GM18519 (cell line): ENCODE results near the gene NUBP2.
"Not testable (repeated sequence)": the region's sequence is repeated elsewhere in the genome, so short reads cannot be mapped to it uniquely, and the experiment has no call there.

Source experiments
- ATAC-seq: cut with Tn5 transposase; IDR thresholded peaks from one replicate; pipeline ENCODE4 v1.9.1; 2021; ENCODE audit warnings: mild to moderate bottlenecking, moderate library complexity; ENCODE audit not compliant: unreplicated experiment, low FRiP score

The NUBP2 gene

DNA sequence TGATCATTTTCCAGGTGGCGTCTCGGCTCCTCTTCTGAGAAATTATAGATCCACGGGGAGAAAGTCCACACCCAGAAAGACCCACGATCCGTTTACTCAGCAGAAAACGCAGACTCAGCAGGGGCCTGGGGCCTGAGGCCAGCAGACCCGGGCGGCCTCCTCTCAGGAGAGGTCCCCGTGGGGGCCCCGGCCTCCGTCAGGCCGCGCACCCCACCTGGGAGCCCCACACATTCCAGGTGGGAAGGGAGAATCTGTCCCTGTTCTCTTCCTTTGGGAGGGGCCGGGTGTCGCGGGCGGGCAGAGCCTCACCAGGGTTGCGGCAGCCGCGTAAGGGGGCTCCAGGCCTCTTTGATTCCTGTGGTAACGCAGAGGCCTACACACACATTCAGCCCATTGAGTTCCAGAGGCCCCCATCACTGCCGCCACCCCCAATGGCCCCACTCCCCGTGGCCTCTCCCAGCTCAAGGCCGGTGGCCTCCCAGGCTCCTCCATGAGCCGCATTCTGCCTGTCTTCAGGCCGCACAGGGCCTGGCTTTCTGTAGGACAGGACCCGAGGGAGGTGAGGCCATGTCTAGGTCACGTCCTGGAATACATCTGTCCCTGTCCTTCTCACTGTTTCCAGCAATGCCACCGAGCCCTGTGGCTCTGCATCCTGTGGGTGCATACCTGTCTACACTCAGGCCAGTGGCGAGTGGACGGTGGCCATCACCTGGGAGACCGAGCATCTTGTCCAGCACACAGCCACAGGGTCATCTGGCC is 12.3 kb downstream of the NUBP2 start:
- ATAC-seq: no peak

DNA sequence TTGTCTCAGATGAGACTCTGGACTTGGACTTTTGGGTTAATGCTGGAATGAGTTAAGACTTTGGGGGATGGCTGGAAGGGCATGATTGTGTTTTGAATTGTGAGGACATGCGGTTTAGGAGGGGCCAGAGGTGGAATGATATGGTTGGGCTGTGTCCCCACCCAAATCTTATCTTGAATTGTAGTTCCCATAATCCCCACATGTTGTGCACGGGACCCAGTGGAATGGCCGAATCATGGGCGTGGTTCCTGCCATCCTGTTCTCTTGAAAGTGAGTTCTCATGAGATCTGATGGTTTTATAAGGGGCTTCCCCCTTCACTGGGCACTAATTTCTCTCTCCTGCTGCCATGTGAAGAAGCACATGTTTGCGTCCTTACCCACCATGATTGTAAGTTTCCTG is 16.5 kb downstream of the NUBP2 start:
- not testable (repeated sequence) for ATAC-seq

DNA sequence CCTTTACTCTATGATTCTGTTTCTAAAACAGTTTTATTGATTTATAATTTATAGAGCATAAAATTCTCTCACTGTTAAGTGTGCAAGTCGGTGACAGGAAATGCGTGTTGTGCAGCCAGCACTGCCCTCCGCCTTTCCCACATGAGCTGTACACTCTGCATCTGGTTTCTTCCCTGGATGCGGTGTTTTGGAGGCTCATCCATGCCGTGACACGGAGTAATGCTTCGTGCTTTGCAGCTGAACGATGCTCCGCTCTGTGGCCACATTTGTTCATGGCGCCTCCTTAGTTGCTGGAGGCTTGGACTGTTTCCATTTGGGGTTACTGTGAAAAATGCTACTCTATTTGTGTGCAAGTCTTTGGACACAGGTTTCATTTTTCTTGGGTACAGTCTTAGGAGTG is 17.9 kb downstream of the NUBP2 start:
- ATAC-seq: no peak

DNA sequence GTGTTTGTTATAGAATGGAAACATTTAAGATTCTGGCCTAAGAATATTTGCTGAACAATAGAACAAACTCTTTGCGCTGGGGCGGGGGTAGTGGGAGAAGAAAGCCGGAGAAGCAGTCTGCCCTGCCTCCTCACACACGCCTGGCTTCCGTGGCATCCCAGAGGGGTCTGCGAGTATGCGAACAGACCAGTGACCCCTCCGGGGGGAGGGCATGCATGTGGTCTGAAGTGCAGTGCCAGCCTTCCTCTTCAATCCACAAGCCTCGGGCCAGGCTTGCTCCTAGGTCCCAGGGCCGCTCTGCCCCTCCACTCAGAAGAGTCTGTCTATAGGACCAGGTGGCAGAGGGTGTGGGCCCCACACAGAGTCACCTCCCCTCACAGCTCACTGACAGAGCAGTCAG is 24.9 kb downstream of the NUBP2 start:
- no peak for ATAC-seq

DNA sequence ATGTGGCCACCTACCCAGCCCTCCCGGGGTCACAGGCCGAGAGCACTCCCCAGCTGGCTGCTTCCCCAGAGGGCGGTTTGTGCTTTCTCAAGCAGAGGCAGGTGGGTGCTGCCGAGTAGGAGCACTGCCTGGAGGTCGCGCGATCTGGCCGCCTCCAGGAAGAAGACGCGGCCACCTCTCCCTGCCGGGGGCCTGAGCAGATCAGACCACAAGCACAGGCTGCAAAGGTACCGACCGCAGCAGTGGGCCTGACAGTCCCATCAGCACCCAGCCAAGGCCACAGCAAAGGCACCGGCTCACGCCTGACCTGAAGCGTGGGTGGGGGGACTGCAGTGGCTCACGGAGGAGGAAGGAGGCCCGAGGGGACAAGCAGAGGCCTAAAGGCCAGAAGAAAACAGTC is 25.9 kb downstream of the NUBP2 start:
- no peak for ATAC-seq

DNA sequence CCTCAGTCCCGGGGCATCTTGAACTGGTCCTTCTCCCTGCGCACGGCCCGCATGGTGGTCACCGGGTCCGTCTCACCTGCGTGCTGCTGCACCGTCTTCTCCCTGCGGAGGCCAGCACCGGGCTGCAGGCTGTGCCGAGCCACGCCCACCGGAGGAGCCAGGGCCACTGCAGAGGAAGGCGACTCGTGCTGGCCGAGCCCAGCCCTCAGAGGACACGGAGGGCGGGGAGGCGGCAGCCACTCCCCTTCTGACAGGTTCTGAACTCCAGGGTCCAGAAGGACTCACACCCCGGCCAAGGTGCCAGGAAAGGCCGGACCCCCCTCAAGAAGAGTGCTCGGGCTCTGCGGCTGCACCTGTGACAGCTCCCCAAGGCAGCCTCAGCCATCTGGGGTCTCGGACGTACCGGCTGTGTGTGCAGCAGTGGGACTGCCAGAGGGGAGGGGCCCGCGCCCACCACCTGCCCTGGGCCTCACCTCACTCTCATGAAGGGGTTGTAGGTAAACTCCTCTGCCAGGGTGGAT is 26.6 kb downstream of the NUBP2 start:
- ATAC-seq: no peak

DNA sequence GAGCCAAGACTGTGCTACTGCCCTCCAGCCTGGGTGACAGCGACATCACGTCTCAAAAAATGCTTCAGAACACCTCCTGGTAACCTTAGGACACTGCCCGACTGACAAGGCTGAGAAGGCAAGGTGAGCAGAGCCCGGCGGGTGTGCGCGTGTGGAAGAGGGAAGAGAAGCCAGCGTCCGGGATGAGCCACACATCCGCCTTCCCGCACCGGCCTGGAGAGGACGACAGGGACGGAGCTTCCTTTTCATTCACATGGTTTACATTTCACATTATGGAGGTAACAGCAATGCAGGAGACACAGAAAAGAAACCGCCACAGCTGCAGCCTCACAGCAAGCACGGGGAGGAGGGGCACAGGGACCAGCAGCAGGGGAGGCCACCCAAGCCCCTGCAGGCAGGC is 27.3 kb downstream of the NUBP2 start:
- no peak for ATAC-seq

DNA sequence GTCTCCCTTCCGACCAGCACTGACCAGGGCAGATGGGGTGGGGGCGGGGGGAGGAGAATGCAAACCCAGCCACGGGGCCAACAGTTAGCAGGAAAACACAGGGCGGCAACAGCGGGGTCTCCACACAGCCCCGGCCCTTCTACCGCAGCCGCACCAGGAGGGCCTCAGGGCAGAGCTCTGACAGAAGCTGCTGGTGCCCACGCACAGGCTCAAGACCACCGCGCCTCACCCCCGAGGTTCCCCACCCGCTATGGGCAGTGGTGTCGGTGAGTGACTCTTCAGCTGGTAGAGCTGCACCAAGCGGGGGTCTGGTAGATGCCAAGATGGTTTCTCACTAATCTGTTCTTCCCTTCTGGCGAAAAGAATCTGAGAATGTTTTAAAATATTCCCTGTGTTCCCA is 27.8 kb downstream of the NUBP2 start:
- no peak for ATAC-seq

DNA sequence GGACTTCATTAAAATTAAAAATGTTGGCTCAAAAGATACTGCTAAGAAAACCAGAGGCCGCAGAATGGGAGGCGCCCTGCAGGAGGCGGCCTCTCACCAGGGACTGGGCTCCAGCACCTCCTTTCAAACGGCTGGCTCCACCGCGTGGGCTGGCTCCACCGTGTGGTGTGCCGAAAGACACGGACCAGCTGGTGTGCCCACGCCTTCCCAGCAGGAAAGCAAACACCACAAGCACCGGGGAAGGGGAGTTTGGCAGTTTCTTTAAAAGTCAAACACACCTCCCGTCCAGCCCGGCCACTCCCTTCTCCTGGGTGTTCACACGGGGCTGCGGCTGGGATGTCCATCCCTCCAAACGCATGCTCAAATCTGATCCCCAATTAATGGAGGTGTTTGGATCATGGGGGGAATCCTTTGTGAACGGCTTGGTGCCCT is 30.0 kb downstream of the NUBP2 start:
- no peak for ATAC-seq

DNA sequence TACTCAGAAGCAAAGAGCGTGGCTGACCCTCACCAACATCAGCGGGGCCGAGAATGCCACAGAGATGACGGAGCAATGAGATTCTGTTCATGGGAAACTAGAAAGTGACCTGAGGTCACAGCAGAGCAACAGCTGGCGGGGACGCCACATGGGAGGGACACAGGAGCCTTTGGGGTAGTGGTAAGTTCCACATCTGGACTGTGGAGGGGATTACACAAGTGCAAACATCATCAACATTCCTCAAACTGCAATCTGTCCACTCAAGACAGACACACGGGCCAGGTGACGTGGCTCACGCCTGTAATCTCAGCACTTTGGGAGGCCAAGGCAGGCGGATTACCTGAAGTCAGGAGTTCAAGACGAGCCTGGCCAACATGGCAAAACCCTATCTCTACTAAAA is 32.7 kb downstream of the NUBP2 start:
- no peak for ATAC-seq

DNA sequence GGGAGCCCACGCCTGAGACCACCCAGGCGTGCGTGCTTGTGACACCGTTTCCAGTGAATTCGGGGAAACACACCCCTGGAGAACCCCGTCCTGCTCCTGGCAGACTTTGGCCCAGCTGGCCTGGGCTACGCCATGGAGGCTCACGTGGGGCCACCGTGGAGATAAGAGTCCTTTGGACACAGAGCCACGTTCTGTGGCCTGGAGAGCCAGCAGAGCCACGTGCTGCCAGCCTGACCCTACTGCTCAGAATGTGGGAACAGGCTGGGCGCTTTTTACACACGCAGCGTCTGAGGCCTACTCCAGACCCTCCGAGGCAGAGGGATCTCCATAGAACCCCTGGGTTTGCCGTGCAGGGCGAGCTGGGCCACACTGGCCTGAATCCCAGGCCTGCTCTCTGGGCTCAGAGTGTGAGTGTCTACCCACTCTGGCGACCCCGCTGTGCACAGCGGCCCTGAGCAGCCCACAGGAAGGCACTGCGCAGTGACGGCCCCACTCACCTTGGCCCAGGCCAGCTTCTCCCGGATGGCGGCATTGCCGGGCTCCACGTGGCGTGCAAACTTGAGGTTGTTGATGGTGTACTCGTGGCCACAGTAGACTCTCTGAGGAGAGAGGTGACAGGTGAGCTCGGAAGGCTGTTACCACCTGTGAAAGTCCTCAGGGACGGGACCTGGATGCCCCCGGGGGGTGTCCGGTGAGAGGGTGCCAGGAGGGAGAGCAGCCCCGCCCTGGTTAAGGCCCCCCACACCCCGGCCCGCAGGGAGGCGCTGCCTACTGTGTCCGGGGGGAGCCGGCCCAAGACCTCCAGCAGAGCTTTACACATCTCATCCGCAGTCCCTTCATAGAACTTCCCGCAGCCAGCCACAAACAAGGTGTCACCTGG is 33.9 kb downstream of the NUBP2 start:
- ATAC-seq: no peak

DNA sequence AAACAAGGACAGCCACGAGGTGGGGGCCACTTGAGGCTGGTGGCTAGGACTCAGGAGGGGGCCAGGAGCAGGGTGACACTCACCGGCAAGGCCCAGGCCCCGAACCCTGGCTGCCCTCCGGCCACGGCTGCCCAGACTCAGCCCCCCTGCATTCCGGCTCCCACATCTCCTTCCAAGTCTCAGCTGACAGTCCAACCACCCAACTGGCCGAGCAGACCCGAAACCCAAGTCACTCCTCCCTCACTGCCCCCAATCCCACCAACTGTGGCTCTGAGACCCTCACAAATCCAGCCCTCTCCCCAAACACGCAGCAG is 34.5 kb downstream of the NUBP2 start:
- ATAC-seq: no peak

DNA sequence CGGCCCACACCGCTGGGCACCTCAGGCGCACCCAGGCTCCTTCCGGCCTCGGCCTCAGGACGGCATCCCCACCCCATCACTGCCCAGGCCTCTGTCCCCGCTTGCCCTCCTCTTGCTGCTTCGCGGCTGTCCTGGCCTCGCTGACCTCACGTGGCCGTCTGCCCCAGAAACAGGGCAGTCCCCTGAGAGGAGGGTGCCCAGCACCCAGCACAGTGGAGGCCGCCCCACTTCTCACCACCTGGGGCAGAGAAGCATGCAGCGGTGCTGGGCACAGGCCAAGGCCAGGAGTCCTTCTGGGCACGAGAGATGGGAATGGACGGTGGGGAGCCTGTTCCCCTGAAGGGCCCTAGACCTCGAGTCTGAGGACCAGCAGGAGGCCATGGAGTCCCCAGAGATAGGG is 35.0 kb downstream of the NUBP2 start:
- ATAC-seq: no peak

DNA sequence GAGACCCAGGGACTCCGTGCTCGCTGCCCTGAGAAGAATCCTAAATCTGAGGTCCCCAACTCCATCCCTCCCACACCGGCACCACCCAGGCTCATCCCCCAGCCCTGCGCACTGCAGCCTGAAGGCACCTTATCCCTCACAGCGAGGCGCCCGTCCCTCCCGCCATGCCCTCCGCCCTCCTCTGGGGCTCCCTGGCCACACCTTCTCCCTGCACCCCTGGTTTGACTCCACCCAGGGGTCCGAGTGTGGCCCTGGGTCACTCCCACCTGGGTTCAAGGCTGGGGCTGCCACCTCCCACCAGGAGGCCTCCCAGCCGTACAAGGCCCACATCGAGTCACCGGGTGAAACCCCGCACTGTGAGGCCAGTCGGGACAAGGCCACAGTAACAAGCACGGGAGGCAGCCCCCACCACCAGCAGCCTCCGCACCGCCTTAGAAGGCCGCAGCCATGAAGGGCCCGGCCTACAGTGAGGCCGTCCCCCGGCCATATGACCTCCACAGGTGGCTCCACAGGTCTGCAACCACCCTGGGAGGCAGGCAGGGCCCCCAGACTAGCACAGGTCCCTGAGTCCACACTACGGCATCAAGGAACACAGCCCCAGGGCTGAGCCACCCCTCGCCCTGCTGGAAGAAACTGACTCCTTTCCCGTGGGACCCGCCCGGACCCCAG is 35.6 kb downstream of the NUBP2 start:
- no peak for ATAC-seq

DNA sequence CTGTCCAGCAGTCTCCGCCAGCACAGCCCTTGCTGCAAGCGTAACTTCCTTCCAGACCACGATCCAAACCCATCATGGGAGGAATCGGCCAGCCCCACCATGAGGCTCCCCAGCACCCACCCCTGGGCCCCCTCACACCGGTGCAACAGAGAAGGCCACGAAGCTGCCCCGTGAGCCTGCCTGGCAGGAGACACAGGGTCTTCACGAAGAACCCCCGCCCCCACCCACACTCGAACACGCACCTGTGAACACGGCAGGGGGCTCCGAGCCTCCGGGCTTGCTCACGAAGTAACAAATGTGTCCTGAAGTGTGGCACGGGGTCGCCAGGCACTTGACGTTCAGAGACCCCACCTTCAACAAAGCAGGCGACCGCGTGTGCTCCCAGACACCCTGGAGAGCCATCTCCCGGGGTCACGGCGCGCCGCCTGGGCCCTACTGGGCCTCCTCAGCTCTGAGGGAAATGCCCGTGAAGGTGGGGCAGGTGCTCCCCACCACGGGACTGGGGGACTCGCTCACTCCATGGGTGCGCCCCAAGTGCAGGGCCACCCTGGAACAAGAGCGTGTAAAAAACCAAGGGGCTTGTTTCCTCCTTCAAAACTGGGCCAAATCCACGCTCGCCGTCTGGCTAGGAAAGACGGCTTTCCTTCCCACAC is 36.2 kb downstream of the NUBP2 start:
- no peak for ATAC-seq

DNA sequence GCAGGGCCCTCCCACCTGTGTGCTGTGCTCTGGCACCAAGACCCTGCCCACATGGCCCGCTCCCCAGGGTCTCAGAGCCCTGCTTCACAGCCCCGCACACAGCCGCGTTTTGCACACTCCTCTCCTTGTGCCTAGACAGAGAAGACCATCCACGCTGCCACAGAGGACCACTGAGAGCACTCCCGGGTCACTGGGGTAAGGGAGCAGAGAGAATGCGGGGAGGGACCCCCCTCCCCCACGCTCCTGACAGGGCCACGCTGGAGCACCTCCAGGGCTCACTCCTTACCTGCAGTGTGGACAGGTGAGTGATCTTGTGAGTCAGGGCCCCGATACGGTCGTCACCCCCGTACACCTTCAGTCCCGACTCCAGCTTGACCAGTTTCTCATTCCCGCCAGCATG is 36.9 kb downstream of the NUBP2 start:
- no peak for ATAC-seq

DNA sequence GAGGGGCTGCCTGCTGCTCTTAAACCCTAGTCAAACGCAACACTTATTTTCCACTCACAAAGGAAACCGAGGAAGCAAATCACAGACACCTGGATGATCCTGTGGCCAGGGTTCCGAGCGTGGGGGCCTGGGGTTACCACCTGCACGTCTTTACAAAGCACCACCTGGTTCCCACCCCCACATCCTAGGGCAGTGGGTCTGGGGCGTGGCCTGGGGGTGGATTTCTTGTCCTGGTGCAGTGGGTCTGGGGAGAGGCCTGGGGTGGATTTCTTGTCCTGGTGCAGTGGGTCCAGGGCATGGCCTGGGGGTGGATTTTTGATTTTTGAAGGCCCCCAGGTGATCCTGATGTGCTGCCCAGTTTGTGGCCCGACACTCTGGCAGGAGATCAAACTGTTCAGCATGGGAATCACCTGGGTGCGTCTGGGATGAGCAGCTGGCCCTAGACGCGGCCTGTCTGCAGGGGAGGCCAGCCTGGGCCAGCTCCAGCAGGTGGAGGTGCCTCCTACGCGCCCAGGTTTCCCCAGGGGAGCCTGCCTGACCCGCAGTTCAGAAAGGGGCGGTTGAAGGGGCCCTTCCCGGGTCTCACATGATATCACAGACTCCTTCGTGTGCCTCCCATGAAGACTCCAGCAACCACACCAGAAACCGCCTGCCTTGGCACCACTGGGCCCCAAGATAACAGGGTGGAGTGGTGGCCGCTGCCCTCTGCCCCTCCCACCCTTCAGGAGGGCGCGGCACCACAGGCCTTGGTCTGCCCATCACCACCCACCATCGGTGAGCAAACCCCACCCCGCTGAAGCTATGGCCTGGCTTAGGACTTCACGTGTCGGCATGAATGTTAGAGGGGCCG is 37.6 kb downstream of the NUBP2 start:
- ATAC-seq: no peak

DNA sequence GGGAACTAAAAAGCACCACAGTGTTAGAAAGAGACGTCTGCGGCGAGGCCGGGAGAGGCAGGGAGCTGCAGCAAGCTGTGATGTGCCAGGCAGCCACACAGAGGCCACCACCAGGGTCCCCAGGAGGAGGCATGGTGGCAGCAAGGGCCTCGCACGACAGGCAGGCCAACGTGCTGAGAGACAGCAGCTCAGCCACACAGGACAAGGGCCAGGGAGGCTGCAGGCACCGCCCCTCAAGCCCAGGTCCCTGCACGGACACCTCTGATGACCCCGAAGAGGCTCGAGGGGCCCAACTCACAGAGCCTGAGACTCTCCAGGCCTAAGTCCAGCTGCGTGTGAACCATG is 38.2 kb downstream of the NUBP2 start:
- ATAC-seq: no peak

DNA sequence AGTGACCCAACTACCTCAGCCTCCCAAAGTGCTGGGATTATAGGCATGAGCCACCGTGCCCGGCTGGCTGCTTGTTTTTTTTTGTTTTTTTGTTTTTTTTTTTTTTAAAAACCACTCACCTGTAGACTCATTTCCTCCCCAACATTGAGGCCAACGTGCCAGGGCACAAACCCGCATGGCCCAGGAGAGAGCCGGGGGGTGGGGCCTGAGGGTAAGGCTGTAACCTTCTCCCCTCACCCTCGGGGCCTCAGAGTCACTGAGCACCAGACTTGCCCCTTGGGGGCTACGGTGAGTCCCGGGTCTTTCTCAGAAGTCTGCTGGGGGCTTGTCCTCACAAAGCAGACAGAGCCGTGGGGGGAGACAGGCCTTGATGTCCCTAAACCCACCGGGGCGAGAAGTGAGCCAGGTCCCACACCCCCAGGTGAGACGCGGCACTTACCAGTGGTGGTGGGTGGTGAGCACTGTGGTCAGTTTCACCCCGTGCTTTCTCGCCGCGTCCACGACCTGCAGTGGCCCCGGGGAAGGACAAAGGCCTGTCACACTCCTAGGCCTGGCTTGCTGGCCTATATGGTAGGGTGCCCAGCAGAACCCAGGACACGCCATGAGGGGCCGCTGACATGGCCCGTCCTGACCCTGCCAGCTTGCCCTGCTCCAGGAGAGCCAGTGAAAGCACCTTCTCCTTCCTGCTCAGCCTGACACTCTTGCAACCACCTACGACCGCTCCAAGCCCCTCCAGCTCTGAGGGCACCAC is 39.3 kb downstream of the NUBP2 start:
- no peak for ATAC-seq
